OCI-LY3 (cell line): ENCODE results near the gene KIAA1671.

ENCODE experiments used
- H2AFZ ChIP-seq: fragments of 200-600, 300-600 bp; shearing (Covaris generic); 2 replicates; pipeline ENCODE4 v1.6.0; 2014; ENCODE audit warnings: antibody characterized with exemption, low read depth, low read length
- H3K27ac ChIP-seq: fragments of 200-600, 300-600 bp; sonication (generic); 2 replicates; pipeline ENCODE4 v1.5.1; 2014; ENCODE audit warnings: mild to moderate bottlenecking, low read length, moderate library complexity, mixed read lengths
- H3K27me3 ChIP-seq: fragments of 200-600, 300-600 bp; sonication (generic); 2 replicates; pipeline ENCODE4 v1.6.1; 2014; ENCODE audit warnings: low read depth, low read length, mixed read lengths
- H3K36me3 ChIP-seq: fragments of 200-600, 300-600 bp; sonication (generic); replicated peaks from 2 replicates; pipeline ENCODE3; 2014; ENCODE audit warnings: low read depth, low read length, mixed read lengths
- H3K4me1 ChIP-seq: fragments of 300-600, 200-600 bp; sonication (generic); 2 replicates; pipeline ENCODE4 v1.6.1; 2014; ENCODE audit warnings: low read length, mixed read lengths
- H3K4me2 ChIP-seq: fragments of 200-600, 300-600 bp; sonication (generic); 2 replicates; pipeline ENCODE4 v1.6.1; 2014; ENCODE audit warnings: low read length, mixed read lengths
- H3K4me3 ChIP-seq: fragments of 300-600, 200-600 bp; sonication (generic); 2 replicates; pipeline ENCODE4 v1.5.1; 2014; ENCODE audit warnings: antibody characterized with exemption, mild to moderate bottlenecking, low read length, moderate library complexity
- H3K79me2 ChIP-seq: fragments of 300-600, 200-600 bp; shearing (Covaris generic); 2 replicates; pipeline ENCODE4 v1.6.1; 2014; ENCODE audit warnings: mild to moderate bottlenecking, low read length, mixed read lengths
- H3K9ac ChIP-seq: fragments of 300-600, 200-600 bp; shearing (Covaris generic); 2 replicates; pipeline ENCODE4 v1.6.0; 2014; ENCODE audit warnings: mild to moderate bottlenecking, low read length, moderate library complexity
- H3K9me3 ChIP-seq: fragments of 200-600, 300-600 bp; shearing (Covaris generic); 2 replicates; pipeline ENCODE4 v1.6.1; 2014; ENCODE audit warnings: low read length, mixed read lengths; ENCODE audit not compliant: insufficient read depth
- H4K20me1 ChIP-seq: fragments of 200-600, 300-600 bp; sonication (generic); 2 replicates; pipeline ENCODE4 v1.6.1; 2016; ENCODE audit warnings: low read length, mixed read lengths; ENCODE audit not compliant: insufficient read depth
- EZH2phosphoT487 ChIP-seq: fragments of 200-600 bp; shearing (Covaris generic); IDR thresholded peaks from 2 replicates; pipeline ENCODE4 v1.6.1; 2018; ENCODE audit warnings: antibody characterized with exemption, mixed run types, low read depth
- TF ChIP-seq, protein P1 (sequence below): fragments of 200-600, 300-600 bp; sonication (generic); IDR thresholded peaks from 2 replicates; pipeline ENCODE4 v1.5.1; 2014; ENCODE audit warnings: antibody characterized with exemption, low read length, low read depth

Gene KIAA1671

DNA sequence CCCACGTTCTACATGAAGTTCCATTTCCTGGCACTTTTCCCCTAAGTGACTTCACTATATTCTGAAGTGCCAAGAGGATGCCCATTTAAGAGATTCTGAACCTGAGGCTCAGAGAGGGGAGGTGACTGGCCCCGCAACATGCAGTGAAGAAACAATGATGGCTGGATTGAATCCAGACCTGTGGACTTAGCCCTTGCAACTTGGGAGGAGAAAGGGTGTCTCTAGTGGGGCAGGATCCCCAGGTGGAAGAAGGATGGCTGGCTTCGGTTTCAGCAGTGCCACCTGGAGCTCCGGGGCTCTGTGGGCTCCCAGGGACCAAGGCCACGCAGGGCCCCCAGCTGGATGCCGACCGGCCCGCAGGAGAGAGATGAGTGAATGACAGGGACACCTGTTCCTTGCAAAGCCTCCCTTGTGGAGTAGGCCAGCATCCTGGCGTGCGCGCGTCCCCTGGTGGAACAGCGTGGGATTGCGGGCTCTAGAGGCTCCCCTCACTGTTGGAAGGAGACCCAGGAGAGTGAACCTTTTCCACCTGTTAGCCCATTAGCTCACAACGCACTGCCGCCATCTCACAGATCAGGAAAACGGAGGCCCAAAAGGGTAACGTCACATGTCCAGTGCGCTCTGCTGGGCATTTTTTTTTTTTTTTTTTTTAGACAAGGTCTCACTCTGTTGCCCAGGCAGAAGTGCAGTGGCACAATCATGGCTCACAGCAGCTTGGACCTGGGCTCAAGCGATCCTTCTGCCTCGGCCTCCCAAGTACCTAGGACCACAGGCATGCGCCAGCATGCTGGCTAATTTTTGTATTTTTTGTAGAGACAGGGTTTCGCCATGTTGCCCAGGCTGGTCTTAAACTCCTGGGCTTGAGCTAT, 104.7 kb downstream of the KIAA1671 start:
- TF ChIP-seq EZH2phosphoT487: no peak
- TF ChIP-seq, protein P1, sequence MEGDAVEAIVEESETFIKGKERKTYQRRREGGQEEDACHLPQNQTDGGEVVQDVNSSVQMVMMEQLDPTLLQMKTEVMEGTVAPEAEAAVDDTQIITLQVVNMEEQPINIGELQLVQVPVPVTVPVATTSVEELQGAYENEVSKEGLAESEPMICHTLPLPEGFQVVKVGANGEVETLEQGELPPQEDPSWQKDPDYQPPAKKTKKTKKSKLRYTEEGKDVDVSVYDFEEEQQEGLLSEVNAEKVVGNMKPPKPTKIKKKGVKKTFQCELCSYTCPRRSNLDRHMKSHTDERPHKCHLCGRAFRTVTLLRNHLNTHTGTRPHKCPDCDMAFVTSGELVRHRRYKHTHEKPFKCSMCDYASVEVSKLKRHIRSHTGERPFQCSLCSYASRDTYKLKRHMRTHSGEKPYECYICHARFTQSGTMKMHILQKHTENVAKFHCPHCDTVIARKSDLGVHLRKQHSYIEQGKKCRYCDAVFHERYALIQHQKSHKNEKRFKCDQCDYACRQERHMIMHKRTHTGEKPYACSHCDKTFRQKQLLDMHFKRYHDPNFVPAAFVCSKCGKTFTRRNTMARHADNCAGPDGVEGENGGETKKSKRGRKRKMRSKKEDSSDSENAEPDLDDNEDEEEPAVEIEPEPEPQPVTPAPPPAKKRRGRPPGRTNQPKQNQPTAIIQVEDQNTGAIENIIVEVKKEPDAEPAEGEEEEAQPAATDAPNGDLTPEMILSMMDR: peak; percentile 80
- Histone ChIP-seq H3K27ac (no peak overlapping the region), H3K79me2 (no peaks in the 10 kb centered on the region), H3K27me3 (peaks cover 5% of the 10 kb centered on the region; the same call in 1 of the 2 replicates), H3K9me3 (no peaks in the 10 kb centered on the region), H4K20me1 (no peaks in the 10 kb centered on the region), H3K36me3 (no peaks in the 10 kb centered on the region), H3K9ac (no peak overlapping the region), H3K4me3 (no peak overlapping the region), H3K4me1 (0 out of 2 replicates have a peak, but pooled peaks cover 3% of the 10 kb centered on the region), H3K4me2 (0 out of 2 replicates have a peak overlapping the region, but pooled peaks have one; percentile 5), H2AFZ (0 out of 2 replicates have a peak overlapping the region, but pooled peaks have one; percentile 29)

DNA sequence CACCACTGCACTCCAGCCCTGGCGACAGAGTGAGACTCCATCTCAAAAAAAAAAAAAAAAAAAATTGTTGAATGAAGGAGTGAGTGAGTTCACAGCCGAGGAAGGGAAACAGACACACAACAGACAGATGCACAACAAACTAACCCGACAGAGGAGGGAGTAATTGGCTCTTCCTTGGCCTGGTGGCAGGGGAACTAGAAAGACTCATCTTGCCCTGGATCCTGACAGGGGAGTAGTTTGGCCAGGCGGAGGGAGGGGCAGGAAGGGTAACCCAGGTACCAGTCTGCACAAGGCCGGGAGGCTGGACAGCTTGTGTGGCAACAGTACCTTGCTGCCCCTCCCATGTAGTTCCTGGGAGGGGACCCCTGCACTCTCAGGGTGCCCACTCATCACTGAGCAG, 106.9 kb downstream of the KIAA1671 start:
- Histone ChIP-seq H3K9me3 (no peaks in the 10 kb centered on the region), H3K4me2 (no peak overlapping the region), H3K9ac (no peak overlapping the region), H3K4me1 (0 out of 2 replicates have a peak, but pooled peaks cover 3% of the 10 kb centered on the region), H3K27ac (no peak overlapping the region), H2AFZ (no peak overlapping the region), H4K20me1 (no peaks in the 10 kb centered on the region), H3K27me3 (peaks cover 5% of the 10 kb centered on the region; the same call in 1 of the 2 replicates), H3K4me3 (no peak overlapping the region), H3K79me2 (no peaks in the 10 kb centered on the region), H3K36me3 (no peaks in the 10 kb centered on the region)
- TF ChIP-seq EZH2phosphoT487: no peak
- TF ChIP-seq, protein P1: no peak

DNA sequence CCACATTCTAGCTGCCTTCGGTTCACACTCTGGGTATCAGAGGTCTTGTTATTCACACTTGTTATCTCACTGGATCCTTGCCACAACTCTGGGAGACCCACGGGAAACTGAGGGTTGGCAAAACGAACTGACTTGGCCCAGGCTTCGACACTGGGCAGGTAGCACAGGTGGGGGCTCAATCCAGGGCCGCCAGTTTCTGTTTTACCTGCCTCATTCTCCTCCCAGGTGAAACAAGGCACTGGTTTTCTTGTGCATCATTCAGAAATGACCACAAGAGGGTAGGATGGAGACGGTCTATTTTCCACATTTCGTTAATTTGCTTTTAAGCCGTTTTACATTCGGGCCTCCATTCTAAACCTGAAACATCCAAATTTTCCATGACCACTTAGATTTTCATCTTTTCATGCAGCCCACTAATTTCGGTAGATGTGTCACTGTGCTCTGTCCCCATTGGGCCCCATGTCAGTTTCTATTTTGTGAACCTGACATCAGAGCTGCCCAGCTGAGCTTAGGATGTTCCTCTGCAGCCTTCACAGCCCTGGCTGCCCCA, 108.1 kb downstream of the KIAA1671 start:
- no peaks in the 10 kb centered on the region for H3K79me2 ChIP-seq
- no peak overlapping the region for H3K4me2 ChIP-seq
- H3K27ac ChIP-seq: no peak overlapping the region
- no peaks in the 10 kb centered on the region for H3K9me3 ChIP-seq
- no peaks in the 10 kb centered on the region for H3K36me3 ChIP-seq
- H4K20me1 ChIP-seq: no peaks in the 10 kb centered on the region
- no peak overlapping the region for H2AFZ ChIP-seq
- no peaks in the 10 kb centered on the region; the same call in 1 of the 2 replicates for H3K27me3 ChIP-seq
- H3K4me1 ChIP-seq: 0 out of 2 replicates have a peak, but pooled peaks cover 3% of the 10 kb centered on the region
- H3K4me3 ChIP-seq: no peak overlapping the region
- no peak overlapping the region for H3K9ac ChIP-seq
- TF ChIP-seq, protein P1: peak; percentile 44
- TF ChIP-seq EZH2phosphoT487: no peak

DNA sequence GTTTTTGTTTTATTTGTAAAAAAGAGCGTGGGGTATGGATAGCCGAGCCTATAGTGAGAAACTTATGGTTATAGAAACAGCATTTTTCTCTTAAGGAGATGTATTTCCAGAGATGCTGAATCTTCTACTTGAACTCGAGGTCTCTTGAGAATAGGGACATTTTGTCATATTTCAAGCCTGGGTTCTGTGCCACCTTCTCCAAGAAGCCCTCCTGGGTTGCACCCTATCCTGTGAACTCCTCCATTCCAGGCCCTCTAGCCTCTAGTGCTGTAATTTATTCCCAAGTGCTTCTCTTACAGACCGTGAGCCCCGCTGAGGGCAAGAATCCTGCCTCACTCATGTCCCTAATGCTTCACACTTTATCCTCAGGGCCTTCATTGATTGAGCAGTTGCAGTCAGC, 108.6 kb downstream of the KIAA1671 start:
- Histone ChIP-seq H3K4me3 (no peak overlapping the region), H3K27ac (no peak overlapping the region), H3K9me3 (no peaks in the 10 kb centered on the region), H3K36me3 (no peaks in the 10 kb centered on the region), H4K20me1 (no peaks in the 10 kb centered on the region), H3K4me1 (0 out of 2 replicates have a peak, but pooled peaks cover 3% of the 10 kb centered on the region), H2AFZ (no peak overlapping the region), H3K27me3 (no peaks in the 10 kb centered on the region; the same call in 1 of the 2 replicates), H3K4me2 (no peak overlapping the region), H3K9ac (no peak overlapping the region), H3K79me2 (no peaks in the 10 kb centered on the region)
- no peak for TF ChIP-seq EZH2phosphoT487
- TF ChIP-seq, protein P1: no peak
